HG03135 (cell line): ENCODE data around the gene PLAGL2.

ENCODE experiments used
- ATAC-seq: cut with Tn5 transposase; IDR thresholded peaks from one replicate; pipeline ENCODE4 v1.9.1; 2021; ENCODE audit warnings: mild to moderate bottlenecking, moderate library complexity; ENCODE audit not compliant: unreplicated experiment

Gene PLAGL2

DNA sequence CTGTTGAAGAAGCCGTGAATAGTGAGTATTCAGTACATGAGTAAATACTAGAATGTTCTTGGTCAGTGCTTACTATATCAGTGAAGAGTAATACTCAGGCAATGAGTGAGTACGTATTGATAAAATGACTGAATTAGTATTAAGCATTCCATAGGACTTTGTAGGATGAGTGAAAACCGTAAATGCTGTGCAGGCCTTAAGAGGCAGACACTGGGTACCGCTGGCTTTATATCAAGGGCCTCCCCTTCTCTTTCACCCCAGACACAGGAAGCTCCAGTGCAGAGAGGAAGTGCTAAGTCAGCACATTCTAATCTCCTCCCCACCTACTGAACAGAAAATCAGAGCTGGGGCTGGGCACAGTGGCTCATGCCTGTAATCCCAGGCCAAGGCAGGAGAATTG, 24.3 kb upstream of the PLAGL2 start:
- no peak for ATAC-seq

DNA sequence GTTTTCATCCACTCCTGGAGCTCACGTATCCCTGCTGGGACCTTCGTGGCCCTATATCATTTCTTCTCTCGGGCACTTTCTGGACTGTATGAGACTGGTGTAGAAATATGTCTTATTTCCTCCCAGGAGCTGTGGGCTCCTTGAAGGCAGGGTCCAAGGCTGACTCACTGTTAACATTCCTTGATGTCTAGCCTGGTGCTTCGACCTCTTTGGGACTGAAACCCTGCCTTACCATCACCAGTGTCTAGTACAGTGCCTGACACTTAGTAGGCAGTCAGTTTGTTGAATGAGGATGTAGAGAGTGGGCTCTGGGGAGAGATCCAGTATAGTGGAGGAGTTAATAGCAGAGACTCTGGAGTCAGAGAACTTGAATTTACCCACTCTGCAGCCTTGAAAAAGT, 23.7 kb upstream of the PLAGL2 start:
- ATAC-seq, result no peak

DNA sequence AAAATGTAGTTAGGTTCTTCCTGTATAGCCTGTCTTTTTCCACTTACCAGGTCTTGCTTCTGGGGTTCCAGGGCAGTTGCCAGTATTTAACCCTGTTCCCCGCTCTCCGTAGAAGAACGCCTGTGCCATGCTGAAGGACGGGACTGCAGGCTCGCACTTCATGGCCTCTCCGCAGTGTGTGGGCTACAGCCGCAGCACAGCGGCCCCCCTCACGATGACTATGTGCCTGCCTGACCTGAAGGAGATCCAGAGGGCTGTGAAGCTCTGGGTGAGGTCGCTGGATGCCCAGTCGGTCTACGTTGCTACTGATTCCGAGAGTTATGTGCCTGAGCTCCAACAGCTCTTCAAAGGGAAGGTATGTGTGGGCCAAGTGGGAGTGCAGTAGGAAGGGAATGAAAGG, 23.2 kb upstream of the PLAGL2 start:
- no peak for ATAC-seq

DNA sequence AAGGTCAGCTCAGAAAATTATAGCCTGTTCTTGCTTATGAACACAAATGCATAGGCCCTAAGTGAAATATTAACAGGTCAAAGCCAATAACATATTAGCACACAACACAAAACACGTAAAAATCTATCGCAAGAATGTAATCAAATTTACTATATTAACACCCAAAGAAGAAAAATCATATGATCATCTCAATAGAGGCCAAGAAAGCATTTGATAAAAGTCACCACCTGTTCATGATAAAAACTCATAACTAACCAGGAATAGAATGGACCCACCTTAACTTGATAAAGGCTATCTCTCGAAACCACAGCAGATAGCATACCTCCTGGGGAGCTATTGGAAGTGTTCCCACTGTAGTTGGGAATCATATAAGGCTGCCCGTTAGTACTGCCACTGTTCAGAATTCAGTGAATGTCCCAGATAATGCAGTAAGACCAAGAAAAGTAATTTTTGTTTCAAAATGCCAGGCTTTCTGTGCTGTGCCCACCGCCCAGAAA, 21.8 kb upstream of the PLAGL2 start:
- no peak for ATAC-seq

DNA sequence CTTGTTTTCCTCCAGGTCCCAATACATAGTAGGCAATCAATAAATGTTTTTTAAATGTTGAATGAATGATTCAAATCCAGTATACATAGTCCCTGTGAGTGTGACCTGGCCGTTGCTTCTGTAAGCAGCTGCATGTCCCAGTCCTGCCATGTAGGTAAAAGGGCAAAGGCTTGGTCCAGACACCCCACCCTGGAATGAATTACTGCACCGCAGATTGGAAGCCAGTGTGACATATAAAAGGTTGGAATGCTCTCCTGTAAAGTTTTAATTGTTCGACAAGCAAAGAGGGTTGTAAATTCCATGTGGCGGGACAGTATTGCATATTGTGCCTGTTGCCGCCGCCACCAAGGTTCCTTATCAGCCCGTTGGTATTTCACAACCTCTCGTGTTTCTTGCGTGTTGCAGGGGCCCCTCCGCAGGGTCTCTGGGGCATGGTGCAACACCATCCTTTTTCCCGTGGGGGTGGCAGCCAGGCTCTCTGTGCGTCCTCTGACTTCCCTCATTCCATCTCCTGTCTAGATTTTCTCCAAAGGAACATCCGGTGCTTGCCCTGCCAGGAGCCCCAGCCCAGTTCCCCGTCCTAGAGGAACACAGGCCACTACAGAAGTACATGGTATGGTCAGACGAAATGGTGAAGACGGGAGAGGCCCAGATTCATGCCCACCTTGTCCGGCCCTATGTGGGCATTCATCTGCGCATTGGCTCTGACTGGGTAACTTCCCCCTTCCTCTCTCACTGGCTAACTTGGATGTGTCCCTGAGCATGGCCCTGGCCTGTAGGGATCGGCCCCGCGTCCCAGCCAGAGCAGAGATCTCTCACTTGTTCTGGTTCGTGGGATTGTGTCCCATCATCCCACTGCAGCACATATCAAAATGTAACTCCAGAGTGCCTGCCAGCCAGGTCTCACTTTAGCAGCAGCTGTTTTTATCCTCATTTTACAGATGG, 20.5 kb upstream of the PLAGL2 start:
- no peak for ATAC-seq

DNA sequence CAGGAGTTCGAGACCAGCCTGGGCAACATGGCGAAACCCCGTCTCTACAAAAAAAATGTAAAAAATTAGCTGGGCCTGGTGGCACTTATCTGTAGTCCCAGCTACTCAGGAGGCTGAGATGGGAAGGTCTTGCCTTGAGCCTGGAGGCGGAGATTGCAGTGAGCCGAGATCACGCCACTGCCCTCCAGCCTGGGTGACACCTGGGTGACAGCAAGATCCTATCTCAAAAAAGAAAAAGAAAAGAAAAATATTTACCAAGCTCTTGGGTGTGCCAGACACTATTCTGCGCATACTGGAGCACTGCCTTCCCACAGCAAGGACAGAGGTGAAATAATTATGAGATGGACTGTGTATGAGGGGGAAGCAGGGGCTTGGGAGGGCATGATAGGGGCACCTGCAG, 19.8 kb upstream of the PLAGL2 start:
- ATAC-seq, result no peak

DNA sequence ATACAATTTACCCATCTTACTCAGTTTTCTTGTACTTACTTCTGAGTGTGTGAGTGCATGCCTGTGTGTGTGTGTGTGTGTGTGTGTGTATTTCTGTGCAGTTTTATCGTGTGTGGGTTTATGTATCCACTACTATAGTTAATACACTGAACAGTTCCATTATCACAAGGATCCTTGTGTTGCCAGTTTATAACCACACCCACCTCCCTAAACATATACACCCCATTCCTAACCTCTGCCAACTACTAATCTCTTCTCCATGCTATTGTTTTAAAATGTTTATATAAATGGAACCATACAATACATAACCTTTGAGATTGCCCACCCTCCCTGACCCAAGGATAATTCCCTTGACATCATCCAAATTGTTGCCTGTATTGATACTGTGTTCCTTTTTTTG, 18.8 kb upstream of the PLAGL2 start:
- no peak for ATAC-seq

DNA sequence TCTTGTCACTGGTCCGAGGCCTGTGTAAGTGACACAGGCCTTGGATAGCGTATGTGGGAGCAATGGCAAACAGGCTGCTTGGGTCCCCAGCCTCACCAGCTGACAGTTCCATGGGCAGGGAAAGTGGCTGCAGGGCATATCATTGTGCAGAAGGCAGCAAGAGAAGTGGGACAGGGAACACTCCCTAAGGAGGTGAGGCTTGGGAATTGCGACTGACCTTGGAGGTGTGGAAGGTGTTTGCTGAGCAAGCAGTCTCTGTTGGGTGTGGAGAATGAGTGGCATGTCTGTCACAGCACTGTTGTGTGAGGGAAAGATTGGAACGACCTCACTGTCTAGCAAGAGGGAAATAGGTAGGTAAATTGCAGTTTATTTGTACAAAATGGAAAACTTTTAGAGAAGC, 16.9 kb upstream of the PLAGL2 start:
- no peak for ATAC-seq

DNA sequence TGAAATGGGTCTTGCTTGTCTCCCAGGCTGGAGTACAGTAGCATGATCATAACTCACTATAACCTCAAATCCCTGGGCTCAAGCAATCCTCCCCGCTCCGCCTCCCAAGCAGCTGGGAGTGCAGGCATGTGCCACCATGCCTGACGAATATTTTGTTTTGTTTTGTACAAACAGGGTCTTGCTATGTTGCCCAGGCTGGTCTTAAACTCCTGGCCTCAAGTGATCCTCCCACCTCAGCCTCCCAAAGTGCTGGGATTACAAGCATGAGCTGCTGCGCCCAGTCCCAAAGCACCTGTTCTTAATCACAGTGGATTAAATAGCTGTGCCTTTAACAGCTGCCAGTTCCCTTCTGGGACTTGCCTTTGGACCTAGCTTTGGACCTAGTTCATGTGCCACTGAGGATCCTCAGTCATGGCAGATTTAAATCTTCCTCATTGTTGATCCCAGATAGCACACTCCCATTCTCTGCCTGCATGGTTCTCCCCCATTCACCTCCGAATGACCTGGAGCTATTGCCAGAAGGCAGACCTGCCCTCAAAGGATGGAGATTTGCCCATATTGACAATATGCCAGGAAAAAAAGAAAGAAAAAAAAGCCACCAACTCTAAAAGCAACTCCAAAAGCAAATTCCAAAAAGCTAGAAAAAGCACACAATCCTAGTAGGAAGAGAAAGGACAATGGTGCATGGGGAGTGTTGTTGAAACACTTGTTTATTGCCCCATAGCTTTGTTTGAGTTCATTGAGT, 10.8 kb upstream of the PLAGL2 start:
- no peak for ATAC-seq

DNA sequence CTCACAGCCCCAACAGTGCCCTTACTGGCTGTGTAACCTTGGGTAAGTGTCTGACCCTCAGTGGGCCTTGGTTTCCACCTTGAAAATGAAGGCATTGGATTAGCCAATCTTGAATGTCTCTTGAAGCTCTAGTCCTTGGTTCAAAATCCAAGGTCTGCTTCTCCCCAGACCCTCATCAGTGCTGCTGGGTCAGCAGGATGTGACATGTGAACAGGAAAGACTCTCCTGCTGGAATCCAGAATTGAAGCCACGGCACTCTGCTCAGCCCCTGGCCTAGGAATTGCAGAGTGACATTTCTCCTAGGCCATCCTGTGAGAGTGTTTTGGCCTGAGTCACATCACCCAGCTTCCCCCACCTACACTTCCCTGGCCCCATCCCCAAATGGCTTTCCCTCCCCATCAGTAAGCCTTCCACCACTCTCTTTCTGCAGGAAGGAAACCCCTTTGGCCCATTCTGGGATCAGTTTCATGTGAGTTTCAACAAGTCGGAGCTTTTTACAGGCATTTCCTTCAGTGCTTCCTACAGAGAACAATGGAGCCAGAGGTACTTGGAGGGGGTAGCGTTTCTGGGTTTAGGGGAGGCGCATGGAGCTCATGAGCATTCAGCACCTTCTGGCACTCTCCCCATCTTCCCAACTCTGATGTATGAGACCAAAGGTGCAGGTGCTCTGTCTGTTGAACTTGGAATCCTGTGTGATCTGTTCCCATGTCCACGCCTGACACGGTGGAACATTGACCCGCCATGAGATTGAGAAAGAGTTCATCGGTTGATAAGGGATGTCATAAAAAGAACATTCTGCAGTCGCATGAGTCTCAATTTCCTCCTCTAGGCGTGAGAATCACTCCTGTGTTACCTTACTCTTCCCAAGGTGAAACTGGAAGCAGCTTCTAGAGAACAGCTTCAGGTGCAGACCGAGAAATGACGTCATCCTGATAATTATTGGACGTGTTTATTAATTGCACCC, 8.9 kb upstream of the PLAGL2 start:
- no peak for ATAC-seq

DNA sequence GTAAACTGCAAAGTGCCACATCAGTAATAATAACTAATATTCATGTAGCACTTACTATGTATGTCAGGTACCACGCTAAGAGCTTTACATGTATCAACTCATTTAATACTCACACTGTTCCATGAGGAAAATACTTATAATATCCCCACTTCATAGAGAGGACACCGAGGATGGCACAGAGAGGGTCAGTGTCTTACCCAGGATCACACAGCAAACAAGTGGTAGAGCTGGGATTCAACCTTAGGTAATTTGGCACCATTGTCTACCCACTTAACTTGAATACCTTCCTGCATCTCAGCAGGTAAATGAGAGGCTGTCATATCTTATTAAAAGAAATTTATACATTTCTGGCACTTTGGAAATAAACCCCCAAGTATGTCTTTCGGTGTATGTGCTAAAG, 8.2 kb upstream of the PLAGL2 start:
- no peak for ATAC-seq

DNA sequence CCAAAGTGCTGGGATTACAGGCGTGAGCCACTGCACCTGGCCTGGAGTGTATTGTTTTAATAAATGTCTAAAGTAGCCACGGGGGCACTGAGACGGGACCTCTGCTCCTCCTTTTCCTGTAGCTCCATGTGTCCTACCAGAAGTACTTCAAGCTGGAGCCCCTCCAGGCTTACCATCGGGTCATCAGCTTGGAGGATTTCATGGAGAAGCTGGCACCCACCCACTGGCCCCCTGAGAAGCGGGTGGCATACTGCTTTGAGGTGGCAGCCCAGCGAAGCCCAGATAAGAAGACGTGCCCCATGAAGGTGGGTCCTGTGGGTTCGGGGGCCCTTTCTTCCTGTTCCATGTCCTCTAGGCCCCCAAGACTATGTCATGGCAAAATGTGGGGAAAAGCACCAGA, 7.6 kb upstream of the PLAGL2 start:
- ATAC-seq, result no peak

DNA sequence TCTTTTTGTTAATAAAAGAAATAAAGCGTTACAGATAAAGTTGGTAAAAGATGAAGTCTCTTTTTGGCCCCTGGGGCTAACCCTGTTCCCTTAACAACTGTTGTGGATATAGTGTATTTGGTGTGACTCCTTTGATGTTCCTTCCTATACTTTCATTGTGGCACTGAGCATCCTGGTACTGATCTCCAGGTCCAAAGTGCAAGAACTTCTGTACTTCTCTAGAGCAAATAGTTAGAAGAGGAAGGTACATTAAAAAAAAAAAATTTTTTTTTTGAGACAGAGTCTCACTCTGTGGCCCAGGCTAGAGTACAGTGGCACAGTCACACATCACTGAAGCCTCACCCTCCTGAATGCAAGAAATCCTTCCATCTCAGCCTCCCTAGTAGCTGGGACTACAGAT, 6.3 kb upstream of the PLAGL2 start:
- no peak for ATAC-seq

DNA sequence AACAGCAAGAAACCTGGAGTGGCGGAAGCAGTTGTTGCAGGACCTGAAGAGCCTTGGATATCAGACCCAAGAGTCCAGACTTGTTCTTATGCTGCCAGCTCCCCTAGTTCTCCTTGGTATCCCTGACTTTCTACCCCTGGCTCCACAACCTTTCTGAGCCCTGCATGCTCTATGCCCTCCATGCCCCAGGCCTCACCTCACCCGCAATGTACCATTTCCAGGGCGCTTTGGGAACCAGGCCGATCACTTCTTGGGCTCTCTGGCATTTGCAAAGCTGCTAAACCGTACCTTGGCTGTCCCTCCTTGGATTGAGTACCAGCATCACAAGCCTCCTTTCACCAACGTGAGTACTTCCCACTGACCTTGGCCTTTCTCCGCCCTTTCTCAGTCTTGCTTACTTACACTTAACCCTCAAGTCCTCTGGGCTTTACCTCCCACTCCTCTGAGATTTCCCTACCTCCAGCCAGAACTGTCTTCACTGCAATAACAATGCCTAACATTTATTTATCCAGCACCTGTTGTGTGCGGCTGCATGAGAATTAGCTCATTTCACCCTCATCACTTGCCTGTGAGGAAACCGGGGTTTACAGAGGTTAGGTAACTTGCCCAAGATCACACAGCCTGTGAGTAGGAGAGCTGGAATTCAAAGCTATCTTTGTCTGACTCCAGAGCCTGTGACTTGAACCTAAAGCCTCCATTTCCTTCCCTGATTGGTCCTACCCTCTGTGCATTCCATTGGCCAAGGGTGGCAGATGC, 2.5 kb upstream of the PLAGL2 start:
- ATAC-seq, result no peak

DNA sequence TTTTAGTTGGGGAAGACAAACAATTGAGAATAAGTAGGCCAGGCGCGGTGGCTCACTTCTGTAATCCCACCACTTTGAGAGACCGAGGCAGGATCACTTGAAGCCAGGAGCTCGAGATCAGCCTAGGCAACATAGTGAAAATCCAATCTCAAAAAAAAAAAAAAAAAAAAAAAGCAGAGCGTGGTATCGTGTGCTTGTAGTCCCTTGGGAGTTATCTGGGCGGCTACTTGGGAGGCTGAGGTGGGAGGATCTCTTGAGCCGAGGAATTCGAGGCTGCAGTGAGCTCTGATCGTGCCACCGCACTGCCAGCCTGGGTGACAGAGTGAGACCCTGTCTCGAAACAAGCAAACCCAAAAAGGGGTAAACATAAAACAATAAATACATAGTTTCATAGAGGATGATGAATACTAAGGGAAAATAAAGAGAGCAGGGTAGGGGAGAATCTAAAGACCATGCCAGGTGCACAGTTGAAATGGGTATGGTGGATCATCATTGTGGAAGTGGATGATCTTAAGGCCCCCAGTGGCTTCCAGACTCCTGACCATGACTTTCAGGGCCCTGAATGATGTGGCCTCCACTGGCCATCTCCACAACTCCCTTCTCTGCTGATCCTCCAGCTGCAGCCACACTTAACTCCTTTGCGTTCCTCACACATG, 1.1 kb upstream of the PLAGL2 start:
- no peak for ATAC-seq

DNA sequence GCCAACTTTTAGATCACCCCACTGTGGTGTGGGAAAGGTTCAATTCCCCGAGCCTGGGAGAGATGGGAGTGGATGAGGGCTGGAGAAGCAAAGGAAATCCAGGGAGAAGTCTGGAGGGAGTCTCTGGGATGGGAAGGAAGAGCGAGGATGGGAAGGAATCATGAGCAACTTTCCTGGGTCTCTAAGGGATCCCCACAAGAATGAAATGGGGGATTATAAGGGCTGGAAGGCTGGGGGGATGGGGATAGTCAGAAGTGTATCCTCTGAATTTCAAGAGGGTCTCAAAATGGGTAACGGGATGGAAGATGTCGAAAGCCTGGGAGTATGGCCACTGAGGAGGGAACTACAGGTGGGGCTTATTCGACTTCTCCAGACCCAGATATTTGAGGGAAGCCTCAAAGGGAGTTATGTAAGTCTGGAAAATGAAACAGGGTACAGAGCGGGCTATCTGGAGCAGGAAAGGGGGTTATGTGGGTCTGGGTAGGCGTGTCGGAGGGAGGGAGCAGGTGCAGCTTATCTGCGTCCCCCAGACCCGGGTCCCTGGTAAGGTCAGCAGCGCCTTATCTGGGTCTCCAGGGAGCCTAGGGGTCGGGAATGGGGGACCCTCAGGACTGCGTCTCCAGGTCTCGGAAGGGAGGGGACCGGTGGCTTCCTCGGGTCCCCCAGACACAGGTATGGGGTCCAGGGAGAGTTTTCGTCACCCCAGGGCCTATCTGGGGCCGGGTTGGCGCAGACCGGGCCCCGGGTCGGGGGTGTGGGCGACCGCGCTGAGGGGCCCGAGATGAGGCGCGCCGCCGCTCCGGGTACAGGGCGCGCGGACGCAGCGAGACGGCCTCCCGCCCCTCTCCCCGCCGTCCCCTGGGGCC, 550 bp downstream of the PLAGL2 start:
- ATAC-seq, result peak; percentile 32

DNA sequence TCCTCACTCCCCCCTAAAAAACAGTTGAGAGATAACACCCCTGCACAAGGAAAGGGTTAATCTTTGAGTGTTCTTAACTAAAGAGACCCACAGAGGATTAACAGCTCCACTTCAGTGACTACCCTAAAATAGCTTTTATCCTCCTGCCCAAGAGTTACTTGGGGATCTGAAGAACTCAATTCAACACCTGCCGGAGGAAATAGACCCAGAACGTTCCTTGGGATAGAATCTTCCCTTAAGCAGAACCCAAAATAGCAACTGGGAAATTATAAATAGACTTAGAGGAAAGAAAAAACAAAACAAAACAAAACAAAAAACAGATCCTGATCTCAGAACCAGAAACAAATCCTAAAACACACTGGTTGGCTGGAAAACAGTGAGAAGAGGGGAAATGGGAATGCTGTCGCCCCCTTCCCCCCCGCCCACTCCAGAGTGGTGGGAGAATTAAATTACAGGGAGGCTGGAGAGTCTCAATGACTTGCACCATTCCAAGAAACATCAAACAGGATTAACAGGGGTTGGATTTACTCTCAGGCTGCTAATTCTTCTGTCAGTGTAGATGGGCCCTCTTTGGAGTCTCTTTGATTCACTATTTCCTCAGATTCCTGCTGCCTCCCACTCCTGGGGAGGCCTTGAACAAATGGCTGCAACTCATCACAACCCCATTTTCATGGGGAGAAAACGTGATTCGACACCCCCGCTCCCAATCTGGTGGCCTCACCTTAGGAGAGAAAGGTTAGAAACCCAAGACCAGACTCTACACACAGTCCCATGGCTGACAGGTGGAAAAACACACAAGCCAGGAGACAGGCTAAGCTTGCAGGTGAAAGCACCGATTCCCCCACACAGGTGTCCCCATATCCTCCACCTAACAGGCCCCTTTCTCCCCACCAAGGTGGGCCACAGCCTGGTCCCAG, 1.4 kb downstream of the PLAGL2 start:
- no peak for ATAC-seq
